Stimulated activated CD4-positive, alpha-beta T cell treated with anti-CD3 and anti-CD28 coated beads, Interleukin-4, amount 100 ng/mL, for 1 hour (primary cell): Measurements from ENCODE around the gene ZNF407.
"Not testable (repeated sequence)": the region's sequence is repeated elsewhere in the genome, so short reads cannot be mapped to it uniquely, and the experiment has no call there.

Experiments used
- DNase-seq: peaks from one replicate; pipeline ENCODE4 v3.0.0-alpha.2; 2020

The ZNF407 gene

GRCh38 chr18:74944676-74945075 is 347.0 kb downstream of the ZNF407 start:
- DNase-seq = no peak

- no peak for DNase-seq
Measured at GRCh38 chr18:74945774-74946545, 348.3 kb downstream of the ZNF407 start.

- no peak for DNase-seq
Measured at GRCh38 chr18:74946646-74947375, 349.1 kb downstream of the ZNF407 start.

GRCh38 chr18:74947417-74947816 is 349.7 kb downstream of the ZNF407 start:
- no peak for DNase-seq

GRCh38 chr18:74947875-74948274 is 350.2 kb downstream of the ZNF407 start:
- DNase-seq = no peak

- no peak for DNase-seq
Measured at GRCh38 chr18:74949611-74950010, 351.9 kb downstream of the ZNF407 start.

- no peak for DNase-seq
Measured at GRCh38 chr18:74950479-74950878, 352.8 kb downstream of the ZNF407 start.

- DNase-seq = no peak
Measured at GRCh38 chr18:74951165-74951760, 353.6 kb downstream of the ZNF407 start.

- no peak for DNase-seq
Measured at GRCh38 chr18:74957588-74958224, 360.0 kb downstream of the ZNF407 start.

- DNase-seq = no peak
Measured at GRCh38 chr18:74959216-74959615, 361.5 kb downstream of the ZNF407 start.

GRCh38 chr18:74961596-74961995 is 363.9 kb downstream of the ZNF407 start:
- no peak for DNase-seq

- DNase-seq = no peak
Measured at GRCh38 chr18:74963820-74964446, 366.3 kb downstream of the ZNF407 start.

GRCh38 chr18:74965682-74966081 is 368.0 kb downstream of the ZNF407 start:
- no peak for DNase-seq

- DNase-seq = no peak
Measured at GRCh38 chr18:74967438-74967837, 369.8 kb downstream of the ZNF407 start.

GRCh38 chr18:74967979-74968378 is 370.3 kb downstream of the ZNF407 start:
- no peak for DNase-seq

GRCh38 chr18:74971358-74971757 is 373.7 kb downstream of the ZNF407 start:
- DNase-seq = not testable (repeated sequence)

- not testable (repeated sequence) for DNase-seq
Measured at GRCh38 chr18:74971776-74972175, 374.1 kb downstream of the ZNF407 start.

- DNase-seq = no peak
Measured at GRCh38 chr18:74972354-74972753, 374.7 kb downstream of the ZNF407 start.

GRCh38 chr18:74975001-74975400 is 377.3 kb downstream of the ZNF407 start:
- DNase-seq = no peak

GRCh38 chr18:74976331-74976909 is 378.8 kb downstream of the ZNF407 start:
- DNase-seq = no peak

- no peak for DNase-seq
Measured at GRCh38 chr18:74977041-74977440, 379.4 kb downstream of the ZNF407 start.

- DNase-seq = no peak
Measured at GRCh38 chr18:74980669-74981068, 383.0 kb downstream of the ZNF407 start.

- no peak for DNase-seq
Measured at GRCh38 chr18:74981476-74981875, 383.8 kb downstream of the ZNF407 start.
